Choroid plexus epithelial cell (primary cell): ENCODE data around the gene FBXO21.
A peak's percentile ranks its signal among the peaks of the same experiment; 100 is the strongest.

Source experiments
- DNase-seq: peaks from one replicate; pipeline ENCODE4 v3.0.0-alpha.2; 2010; ENCODE audit warnings: low read depth
- H3K4me3 ChIP-seq: 2 replicates; pipeline ENCODE4 v1.5.1; 2011; ENCODE audit warnings: low read depth, mild to moderate bottlenecking, control low read depth, low read length, moderate library complexity
- TF ChIP-seq, protein P1 (sequence below): conservative IDR thresholded peaks from 2 replicates; pipeline ENCODE4 v1.5.1; 2011; ENCODE audit warnings: low read depth, mild to moderate bottlenecking, control low read depth, inconsistent platforms, low read length, moderate library complexity

Gene FBXO21

GRCh38 chr12:117178745-117179144 is 11.5 kb downstream of the FBXO21 start:
- H3K4me3 ChIP-seq: no peak overlapping the region
- TF ChIP-seq, protein P1, sequence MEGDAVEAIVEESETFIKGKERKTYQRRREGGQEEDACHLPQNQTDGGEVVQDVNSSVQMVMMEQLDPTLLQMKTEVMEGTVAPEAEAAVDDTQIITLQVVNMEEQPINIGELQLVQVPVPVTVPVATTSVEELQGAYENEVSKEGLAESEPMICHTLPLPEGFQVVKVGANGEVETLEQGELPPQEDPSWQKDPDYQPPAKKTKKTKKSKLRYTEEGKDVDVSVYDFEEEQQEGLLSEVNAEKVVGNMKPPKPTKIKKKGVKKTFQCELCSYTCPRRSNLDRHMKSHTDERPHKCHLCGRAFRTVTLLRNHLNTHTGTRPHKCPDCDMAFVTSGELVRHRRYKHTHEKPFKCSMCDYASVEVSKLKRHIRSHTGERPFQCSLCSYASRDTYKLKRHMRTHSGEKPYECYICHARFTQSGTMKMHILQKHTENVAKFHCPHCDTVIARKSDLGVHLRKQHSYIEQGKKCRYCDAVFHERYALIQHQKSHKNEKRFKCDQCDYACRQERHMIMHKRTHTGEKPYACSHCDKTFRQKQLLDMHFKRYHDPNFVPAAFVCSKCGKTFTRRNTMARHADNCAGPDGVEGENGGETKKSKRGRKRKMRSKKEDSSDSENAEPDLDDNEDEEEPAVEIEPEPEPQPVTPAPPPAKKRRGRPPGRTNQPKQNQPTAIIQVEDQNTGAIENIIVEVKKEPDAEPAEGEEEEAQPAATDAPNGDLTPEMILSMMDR: no peak
- DNase-seq: no peak

GRCh38 chr12:117178301-117178700 is 12.0 kb downstream of the FBXO21 start:
- DNase-seq: no peak
- TF ChIP-seq, protein P1: no peak

DNA sequence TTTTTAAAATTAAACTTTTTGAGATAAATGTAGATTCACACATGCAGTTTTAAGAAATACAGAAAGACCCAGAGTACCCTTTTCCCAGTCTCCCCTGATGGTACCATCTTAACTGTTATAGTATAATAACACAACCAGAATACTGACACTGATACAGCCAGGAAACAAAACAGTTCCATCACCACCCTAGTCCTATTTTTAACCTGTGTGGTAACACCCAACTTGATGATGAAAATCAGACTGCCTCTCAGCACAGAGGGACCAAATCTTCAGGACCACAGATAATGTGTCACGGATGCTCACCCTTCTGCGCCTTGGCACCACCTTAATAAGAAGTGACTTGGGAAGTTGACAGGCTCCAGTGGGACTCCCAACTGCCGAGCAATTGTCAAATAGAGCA is 18.1 kb downstream of the FBXO21 start:
- TF ChIP-seq, protein P1: no peak
- DNase-seq: no peak

More at GRCh38 chr12:117178301-117178700, 12.0 kb downstream of the FBXO21 start:
- no peak overlapping the region for H3K4me3 ChIP-seq

GRCh38 chr12:117171499-117172162 is 18.6 kb downstream of the FBXO21 start:
- H3K4me3 ChIP-seq: no peak overlapping the region
- no peak for DNase-seq
- TF ChIP-seq, protein P1: no peak

More for the DNA sequence above, 18.1 kb downstream of the FBXO21 start:
- no peak overlapping the region for H3K4me3 ChIP-seq

DNA sequence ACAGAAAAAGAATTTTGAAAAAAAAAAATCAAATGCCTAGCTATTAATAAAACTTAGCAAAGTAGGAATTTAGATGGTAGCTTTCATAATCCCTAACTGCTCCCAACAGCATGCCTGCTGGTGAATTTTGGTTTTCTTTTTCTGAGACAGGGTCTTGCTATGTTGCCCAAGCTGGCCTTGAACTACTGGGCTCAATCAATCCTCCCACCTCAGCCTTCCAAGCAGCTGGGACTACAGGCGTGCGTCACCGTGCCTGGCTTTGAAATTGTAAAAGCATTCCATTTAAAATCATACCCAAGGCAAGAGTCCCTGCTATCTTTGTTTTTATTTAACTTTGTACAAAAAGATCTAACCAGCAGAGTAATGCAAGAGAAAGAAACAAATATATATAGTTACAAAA is 20.7 kb downstream of the FBXO21 start:
- DNase-seq: no peak
- TF ChIP-seq, protein P1: no peak
- H3K4me3 ChIP-seq: no peak overlapping the region

DNA sequence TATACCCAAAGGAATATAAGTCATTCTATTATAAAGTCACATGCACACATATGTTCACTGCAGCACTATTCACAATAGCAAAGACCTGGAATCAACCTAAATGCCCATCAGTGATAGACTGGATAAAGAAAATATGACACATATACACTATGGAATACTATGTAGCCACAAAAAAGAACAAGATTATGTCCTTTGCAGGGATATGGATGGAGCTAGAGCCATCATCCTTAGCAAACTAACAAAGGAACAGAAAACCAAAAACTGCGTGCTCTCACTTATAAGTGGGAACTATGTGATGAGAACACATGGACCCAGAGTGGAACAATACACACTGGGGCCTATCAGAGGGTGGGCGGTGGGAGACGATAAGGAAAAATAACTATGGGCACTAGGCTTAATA is 21.3 kb downstream of the FBXO21 start:
- H3K4me3 ChIP-seq: no peak overlapping the region
- no peak for DNase-seq
- TF ChIP-seq, protein P1: no peak

DNA sequence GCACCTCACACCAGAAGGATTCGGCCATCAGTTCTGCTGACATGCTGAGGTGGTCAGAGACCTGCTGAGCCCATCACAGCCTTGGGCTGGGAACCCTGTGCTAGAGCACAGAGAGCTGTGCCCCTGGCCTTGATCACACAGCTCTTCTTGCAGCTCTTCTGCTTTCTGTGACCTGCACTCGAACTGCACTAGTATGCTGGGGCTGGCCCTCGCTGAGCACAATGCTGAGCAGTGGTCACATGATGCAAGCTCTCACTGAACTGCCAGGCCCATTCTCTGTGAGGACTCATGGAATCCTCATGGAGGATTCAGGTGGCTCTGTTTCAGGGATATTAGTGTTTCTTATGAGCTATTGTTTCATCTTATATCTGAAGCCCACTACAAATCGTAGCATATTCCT is 22.5 kb downstream of the FBXO21 start:
- DNase-seq: peak; percentile 43
- H3K4me3 ChIP-seq: no peak overlapping the region
- TF ChIP-seq, protein P1: no peak
